CD4-positive, alpha-beta T cell treated with Interleukin-17A for 1 hour (primary cell): ENCODE results near the gene PEG3.
A peak's percentile ranks its signal among the peaks of the same experiment; 100 is the strongest.
"Not testable (repeated sequence)": the region's sequence is repeated elsewhere in the genome, so short reads cannot be mapped to it uniquely, and the experiment has no call there.

Experiments
- DNase-seq: peaks from one replicate; pipeline ENCODE4 v3.0.0-alpha.2; 2020

The PEG3 gene

GRCh38 chr19:56840451-56841192 lies at the start of gene PEG3, which contains the start of gene ZIM2:
PEG3 (minus strand) TSS chr19:56840726; CDS start chr19:56824655, 16,071 bp downstream.
ZIM2 (minus strand) TSS chr19:56840726; CDS start chr19:56824277, 16,449 bp downstream.
- no peak for DNase-seq

GRCh38 chr19:56885173-56885985 lies 44.9 kb upstream of the PEG3 start:
- DNase-seq: no peak

GRCh38 chr19:56884441-56884840 lies 43.9 kb upstream of the PEG3 start:
- DNase-seq: no peak

- DNase-seq: no peak
Observed at GRCh38 chr19:56880592-56881190, 40.2 kb upstream of the PEG3 start.

- DNase-seq: no peak
Observed at GRCh38 chr19:56877069-56877715, 36.7 kb upstream of the PEG3 start.

- no peak for DNase-seq
Observed at GRCh38 chr19:56875717-56876116, 35.2 kb upstream of the PEG3 start.

- no peak for DNase-seq
Observed at GRCh38 chr19:56874530-56874929, 34.0 kb upstream of the PEG3 start.

GRCh38 chr19:56873493-56873892 lies 33.0 kb upstream of the PEG3 start:
- DNase-seq: no peak

- no peak for DNase-seq
Observed at GRCh38 chr19:56869886-56870285, 29.4 kb upstream of the PEG3 start.

- no peak for DNase-seq
Observed at GRCh38 chr19:56868446-56868845, 27.9 kb upstream of the PEG3 start.

GRCh38 chr19:56866538-56866937 lies 26.0 kb upstream of the PEG3 start:
- DNase-seq: no peak

GRCh38 chr19:56864443-56865125 lies 24.1 kb upstream of the PEG3 start:
- no peak for DNase-seq

- no peak for DNase-seq
Observed at GRCh38 chr19:56862741-56863140, 22.2 kb upstream of the PEG3 start.

- DNase-seq: not testable (repeated sequence)
Observed at GRCh38 chr19:56860409-56860808, 19.9 kb upstream of the PEG3 start.

GRCh38 chr19:56858026-56858425 lies 17.5 kb upstream of the PEG3 start:
- no peak for DNase-seq

- DNase-seq: no peak
Observed at GRCh38 chr19:56856822-56857221, 16.3 kb upstream of the PEG3 start.

- DNase-seq: not testable (repeated sequence)
Observed at GRCh38 chr19:56852361-56852760, 11.8 kb upstream of the PEG3 start.

GRCh38 chr19:56848166-56848565 lies 7.6 kb upstream of the PEG3 start:
- no peak for DNase-seq

GRCh38 chr19:56842412-56842811 lies 1.9 kb upstream of the PEG3 start:
- DNase-seq: no peak

GRCh38 chr19:56841193-56841543 lies 642 bp upstream of the PEG3 start:
- DNase-seq: no peak

- peak; percentile 29 for DNase-seq
Observed at GRCh38 chr19:56839652-56840450, 675 bp downstream of the PEG3 start.
